ENCODE results near the gene ANXA2R. TPM values are rescaled to one million over a fixed set of nuclear protein-coding genes. Genes with fewer than 3 reads are reported as not detected.

Gene ANXA2R
- total and polyA plus RNA-seq, 2 donors (not counting 1 experiment from before 2014, with no cell fraction given): 19.3 to 50.4 TPM

- intact Hi-C loops (cut with micrococcal nuclease): no loop called here
- Histone ChIP-seq H3K36me3 (replicated peaks in 1 of 2; ENCODE audit: control extremely low read depth in 1 of 2, control insufficient read depth in 1 of 2, extremely low read depth in 1 of 2, insufficient read depth in 2 of 2, low read length in 1 of 2) (no peaks in the 10 kb centered on the region), H3K27ac (ENCODE audit: low read length in 2 of 2) (no peak overlapping the region), H2AFZ (ENCODE audit: insufficient read depth, low read depth, low read length, poor library complexity, severe bottlenecking) (no peak overlapping the region), H3K9ac (ENCODE audit: low read length) (no peak overlapping the region), H3K4me2 (replicated peaks; ENCODE audit: low read depth, low read length, poor library complexity, severe bottlenecking) (no peak overlapping the region), H3K9me3 (ENCODE audit: control extremely low read depth in 1 of 3, control insufficient read depth in 2 of 3, insufficient read depth in 1 of 3, low read length in 2 of 3) (peaks cover 0 to 6% (median 0%) of the 10 kb centered on the region in 3 donors), H4K20me1 (ENCODE audit: control insufficient read depth, insufficient read depth, low read length, poor library complexity, severe bottlenecking) (no peaks in the 10 kb centered on the region), H3K4me3 (ENCODE audit: control extremely low read depth in 1 of 5, extremely low read depth in 1 of 5, insufficient read depth in 1 of 5, low read depth in 2 of 5, low read length in 4 of 5) (no peak overlapping the region), H3K27me3 (replicated peaks in 1 of 4; ENCODE audit: control extremely low read depth in 1 of 4, control insufficient read depth in 3 of 4, insufficient read depth in 4 of 4, low read length in 3 of 4) (peaks cover 0 to 17% (median 7%) of the 10 kb centered on the region in 4 experiments), H3K79me2 (ENCODE audit: control insufficient read depth, insufficient read depth, low read length) (peaks cover 6% of the 10 kb centered on the region), H3K4me1 (ENCODE audit: control insufficient read depth in 2 of 2, insufficient read depth in 2 of 2, low read length in 2 of 2) (peaks cover 12 to 27% of the 10 kb centered on the region in 2 donors)
- Mint-ChIP-seq H3K4me1 (peaks cover 21% of the 10 kb centered on the region), H3K27ac (no peak overlapping the region), H3K27me3 (peaks cover 14% of the 10 kb centered on the region), H3K4me3 (no peak overlapping the region), H3K9me3 (ENCODE audit: insufficient read depth) (no peaks in the 10 kb centered on the region)
- no CpG with 5 or more reads among the region's 4 CpGs for WGBS (ENCODE audit: insufficient coverage)
- POLR2A ChIA-PET: interaction anchor here (6.3 kb wide), 1 partner anchor 14 kb away, joined by 184 read pairs; no protein-coding TSS in a partner anchor
- DNase-seq (no peak), ATAC-seq (ENCODE audit: low read depth) (no peak)
- TF ChIP-seq CTCF (IDR thresholded peaks at IDR 0.05) (no peak), EZH2 (IDR thresholded peaks at IDR 0.05; ENCODE audit: borderline replicate concordance, insufficient read depth, low read depth, low read length, poor library complexity, severe bottlenecking) (no peak)
- CTCF ChIA-PET: no interaction called here
Measured at GRCh38 chr5:43005031-43005430, 35.1 kb downstream of the ANXA2R start.

- POLR2A ChIA-PET: no interaction called here
- no peak for DNase-seq
- Histone ChIP-seq H3K9me3 (ENCODE audit: control extremely low read depth in 1 of 3, control insufficient read depth in 2 of 3, insufficient read depth in 1 of 3, low read length in 2 of 3) (peaks cover 0 to 6% (median 0%) of the 10 kb centered on the region in 3 donors), H2AFZ (ENCODE audit: insufficient read depth, low read depth, low read length, poor library complexity, severe bottlenecking) (no peak overlapping the region), H3K36me3 (replicated peaks in 1 of 2; ENCODE audit: control extremely low read depth in 1 of 2, control insufficient read depth in 1 of 2, extremely low read depth in 1 of 2, insufficient read depth in 2 of 2, low read length in 1 of 2) (no peaks in the 10 kb centered on the region), H3K4me3 (ENCODE audit: control extremely low read depth in 1 of 5, extremely low read depth in 1 of 5, insufficient read depth in 1 of 5, low read depth in 2 of 5, low read length in 4 of 5) (no peak overlapping the region), H3K9ac (ENCODE audit: low read length) (no peak overlapping the region), H3K4me2 (replicated peaks; ENCODE audit: low read depth, low read length, poor library complexity, severe bottlenecking) (no peak overlapping the region), H3K79me2 (ENCODE audit: control insufficient read depth, insufficient read depth, low read length) (peaks cover 9% of the 10 kb centered on the region), H3K4me1 (ENCODE audit: control insufficient read depth in 2 of 2, insufficient read depth in 2 of 2, low read length in 2 of 2) (peaks cover 9 to 12% of the 10 kb centered on the region in 2 donors), H4K20me1 (ENCODE audit: control insufficient read depth, insufficient read depth, low read length, poor library complexity, severe bottlenecking) (no peaks in the 10 kb centered on the region), H3K27me3 (replicated peaks in 1 of 4; ENCODE audit: control extremely low read depth in 1 of 4, control insufficient read depth in 3 of 4, insufficient read depth in 4 of 4, low read length in 3 of 4) (peaks cover 0 to 25% (median 12%) of the 10 kb centered on the region in 4 experiments), H3K27ac (ENCODE audit: low read length in 2 of 2) (no peak overlapping the region)
- no peak overlapping the region for H3K4me3 Mint-ChIP-seq
- peaks cover 20% of the 10 kb centered on the region for H3K27me3 Mint-ChIP-seq
- CTCF ChIA-PET: no interaction called here
- intact Hi-C loops (cut with micrococcal nuclease): no loop called here
- no peak overlapping the region for H3K27ac Mint-ChIP-seq
- TF ChIP-seq EZH2 (IDR thresholded peaks at IDR 0.05; ENCODE audit: borderline replicate concordance, insufficient read depth, low read depth, low read length, poor library complexity, severe bottlenecking) (no peak), CTCF (IDR thresholded peaks at IDR 0.05) (no peak)
- H3K9me3 Mint-ChIP-seq (ENCODE audit: insufficient read depth): no peaks in the 10 kb centered on the region
- no peak for ATAC-seq (ENCODE audit: low read depth)
- peaks cover 10% of the 10 kb centered on the region for H3K4me1 Mint-ChIP-seq
Measured at GRCh38 chr5:43001748-43002147, 38.4 kb downstream of the ANXA2R start.
